NCI-H2196 treated with DMSO at 0.1 percent for 48 hours (cell line): ENCODE results near the gene ADGRG6.

Experiments
- DNase-seq: peaks from one replicate; lab custom pipeline; 2025; ENCODE audit not compliant: unreplicated experiment; lab: John Stamatoyannopoulos, UW

The ADGRG6 gene

DNA sequence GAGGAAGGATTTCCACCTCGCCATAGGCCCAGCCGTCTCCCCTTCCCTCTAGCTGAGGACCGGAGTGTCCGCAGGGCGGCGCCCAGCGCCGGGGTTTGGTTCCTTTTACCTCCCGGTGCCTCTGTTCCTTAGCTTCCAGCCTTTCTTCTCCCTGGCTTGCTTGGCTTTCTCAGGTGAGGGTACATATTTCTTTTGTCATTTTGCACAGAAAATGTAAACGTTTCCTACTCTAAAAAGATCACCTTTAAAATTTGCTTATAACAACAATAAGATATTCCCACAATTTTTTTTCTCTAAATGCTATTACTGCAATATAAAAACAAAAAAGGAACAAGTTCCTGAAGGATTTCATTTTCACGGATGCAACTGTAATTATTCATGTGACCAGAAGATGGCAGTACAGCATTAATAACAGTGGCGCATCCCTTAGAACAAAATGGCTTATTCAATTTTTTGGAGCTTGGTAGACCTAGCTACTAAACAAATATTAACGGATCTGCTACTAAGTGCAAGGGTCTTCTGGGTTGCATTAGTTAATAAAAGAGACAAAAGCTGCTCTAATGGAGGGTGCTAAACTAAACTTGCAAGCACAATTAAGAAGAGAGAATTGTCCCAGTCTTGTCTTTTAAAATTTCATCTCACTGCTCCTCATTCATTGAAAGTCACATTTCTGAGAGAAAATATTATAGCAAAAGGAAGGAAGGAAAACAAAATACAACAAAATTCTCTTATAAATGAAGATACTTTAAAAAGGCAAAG lies 172.9 kb downstream of the ADGRG6 start:
- peak; percentile 51 for DNase-seq

DNA sequence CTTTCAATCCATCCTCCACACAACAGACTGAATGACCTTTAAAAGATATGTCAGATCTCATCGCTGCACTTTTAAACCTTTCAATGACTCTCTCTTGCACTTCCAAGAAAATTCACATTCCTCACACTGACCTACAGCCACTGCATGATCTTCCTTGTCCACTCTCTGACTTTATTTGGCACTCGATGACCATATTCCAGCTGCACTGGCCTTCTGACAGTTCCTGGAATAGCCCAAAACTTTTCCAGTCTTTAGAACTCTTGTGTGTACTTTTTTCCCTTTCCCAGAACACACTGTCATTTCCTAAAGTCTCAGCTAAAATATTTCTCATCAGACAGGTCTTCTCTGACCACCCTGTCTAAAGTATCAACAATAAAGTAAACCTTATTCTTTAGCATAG lies 174.6 kb downstream of the ADGRG6 start:
- no peak for DNase-seq

DNA sequence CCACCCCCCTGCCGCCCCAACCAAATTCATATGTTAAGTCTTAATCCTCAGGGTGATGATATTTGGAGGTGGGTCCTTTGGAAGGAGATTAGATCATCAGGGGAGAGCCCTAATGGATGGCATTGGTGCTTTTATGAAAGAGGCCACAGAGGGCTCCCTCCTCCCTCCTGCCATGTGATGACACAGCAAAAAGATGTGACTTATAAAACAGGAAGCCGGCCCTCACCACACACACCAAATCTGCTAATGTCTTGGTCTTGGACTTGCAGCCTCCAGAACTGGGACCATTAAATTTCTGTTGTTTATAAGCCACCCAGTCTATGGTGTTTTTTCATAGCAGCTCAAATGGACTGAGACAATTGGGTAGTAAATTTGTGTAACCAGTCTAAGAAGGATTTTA lies 176.3 kb downstream of the ADGRG6 start:
- no peak for DNase-seq

DNA sequence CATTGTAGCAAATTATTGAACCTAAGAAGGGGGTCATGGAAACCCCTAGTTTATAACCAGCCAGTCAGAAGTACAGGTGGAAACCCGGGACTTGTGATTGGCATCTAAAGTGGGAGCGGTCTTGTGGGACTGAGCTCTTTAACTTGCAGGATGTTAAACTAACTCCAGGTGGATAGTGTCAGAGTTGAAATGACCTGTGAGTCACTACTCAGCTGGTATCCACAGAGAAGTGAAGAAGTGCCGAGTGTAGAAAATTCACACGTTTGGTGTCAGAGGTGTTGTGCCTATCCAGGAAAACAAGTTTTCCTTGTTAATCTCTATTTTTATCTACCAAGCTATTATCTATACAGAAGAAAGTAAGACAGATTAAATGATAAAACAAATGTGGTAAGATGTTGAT lies 179.7 kb downstream of the ADGRG6 start:
- DNase-seq: no peak

DNA sequence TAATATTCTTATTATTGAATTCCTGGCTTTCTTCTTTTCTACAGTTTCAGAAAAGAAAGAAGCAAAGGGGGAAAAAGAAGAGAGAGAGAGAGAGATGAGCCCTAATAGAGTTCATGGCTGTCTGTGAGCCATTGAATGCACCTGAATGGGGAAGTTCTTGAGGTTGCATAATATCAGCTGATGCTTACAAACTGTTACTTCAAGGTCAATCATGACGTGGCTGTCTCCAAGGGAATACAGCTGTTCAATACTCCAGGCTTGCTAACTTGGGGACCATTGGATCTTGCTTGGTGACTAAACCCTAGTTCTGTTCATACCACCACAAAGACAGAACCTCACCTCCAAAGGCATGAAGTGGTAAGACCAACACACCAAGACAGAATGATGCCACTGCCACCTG lies 180.4 kb downstream of the ADGRG6 start:
- DNase-seq: no peak

DNA sequence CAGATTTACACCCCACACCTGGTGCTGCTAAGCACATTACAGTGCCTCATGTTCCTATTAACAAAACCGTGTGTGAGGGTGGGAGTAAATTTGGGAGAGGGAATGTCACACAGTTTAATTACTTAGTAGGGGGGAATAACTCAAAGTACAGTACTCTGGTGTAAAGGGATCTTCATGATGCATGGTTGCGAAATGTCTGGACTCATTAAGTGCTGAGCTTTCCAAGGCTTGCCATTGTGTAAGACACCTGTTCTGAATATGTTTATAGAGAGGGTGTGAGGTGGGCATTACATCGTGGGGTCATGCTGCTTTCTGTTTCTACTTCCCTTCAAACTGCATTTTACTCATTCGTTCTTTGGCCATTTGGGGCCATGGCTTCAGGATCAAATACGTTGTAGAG lies 181.2 kb downstream of the ADGRG6 start:
- DNase-seq: no peak

DNA sequence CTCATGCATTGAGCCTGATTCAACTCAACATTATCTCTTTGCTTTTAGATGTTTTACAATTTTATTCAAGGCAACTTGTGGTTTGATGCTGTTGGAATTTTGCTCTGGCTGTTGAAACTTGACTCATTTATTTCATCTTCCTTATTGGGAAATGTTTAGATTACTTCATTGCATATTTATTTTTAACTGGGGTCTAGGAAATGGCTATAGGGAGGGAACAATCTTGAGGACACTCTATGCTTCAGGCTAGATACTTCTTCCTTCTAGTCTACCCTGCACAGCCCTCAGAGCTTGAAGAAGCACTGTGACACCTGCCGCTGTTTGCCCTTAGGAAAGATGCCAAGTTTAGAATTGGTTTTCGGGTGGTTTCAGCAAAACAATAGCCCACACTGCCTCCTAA lies 183.4 kb downstream of the ADGRG6 start:
- no peak for DNase-seq

DNA sequence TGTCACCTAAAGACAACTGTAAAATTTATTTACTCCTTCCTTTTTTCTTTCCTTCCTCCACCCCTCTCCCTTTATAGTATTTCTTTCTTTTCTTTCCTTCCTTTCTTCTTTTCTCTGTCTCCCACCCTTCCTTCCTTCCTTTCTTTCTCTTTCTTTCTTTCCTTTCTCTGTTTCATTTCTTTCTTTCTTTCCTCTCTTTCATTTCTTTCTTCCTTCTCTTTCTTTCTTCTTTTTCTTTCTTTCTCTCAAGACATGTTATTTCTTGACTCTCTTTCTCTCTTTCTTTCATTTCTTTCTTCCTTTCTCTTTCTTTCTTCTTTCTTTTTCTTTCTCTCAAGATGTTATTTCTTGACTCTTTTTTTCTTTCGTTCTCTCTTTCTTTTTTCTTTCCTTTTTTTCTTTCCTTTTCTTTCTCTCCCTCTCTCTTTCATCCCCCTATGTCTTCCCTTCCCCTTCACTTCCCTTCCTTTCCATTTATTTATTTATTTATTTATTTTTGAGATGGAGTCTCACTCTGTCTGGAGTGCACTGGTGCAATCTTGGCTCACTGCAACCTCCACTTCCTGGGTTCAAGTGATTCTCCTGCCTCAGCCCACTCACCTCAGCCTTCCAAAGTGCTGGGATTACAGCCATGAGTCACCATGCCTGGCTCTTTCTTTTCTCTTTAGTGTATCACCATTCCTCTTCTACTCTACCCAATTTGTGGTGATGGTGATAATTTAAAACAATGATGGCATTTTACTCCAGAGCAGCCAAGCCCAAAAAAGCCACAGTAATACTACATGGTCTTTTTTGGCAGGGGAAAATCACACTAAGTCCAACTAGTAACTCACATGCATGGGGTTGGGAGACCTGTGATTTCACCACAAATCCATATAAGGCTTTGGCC lies 188.2 kb downstream of the ADGRG6 start:
- no peak for DNase-seq
